SK-N-SH (cell line): ENCODE measurements around the gene LVRN.

Experiments
- ELF1 ChIP-seq: IDR thresholded peaks from 2 replicates; pipeline ENCODE4 v1.4.0; 2012
- FOXJ3 ChIP-seq: sonication (generic); formaldehyde crosslinking; IDR thresholded peaks from 2 replicates; pipeline ENCODE4 v1.5.1; 2020; ENCODE audit warnings: mild to moderate bottlenecking, missing genetic modification reagents
- GABPA ChIP-seq: IDR thresholded peaks from 2 replicates; pipeline ENCODE4 v1.4.0; 2012; ENCODE audit warnings: low read depth, mild to moderate bottlenecking
- RAD21 ChIP-seq: IDR thresholded peaks from 2 replicates; pipeline ENCODE4 v1.6.1; 2012; ENCODE audit warnings: mild to moderate bottlenecking, low read length
- RCOR1 ChIP-seq: fragments of 150-350 bp; IDR thresholded peaks from 2 replicates; pipeline ENCODE4 v1.6.1; 2017; ENCODE audit warnings: antibody characterized with exemption, low read length
- REST ChIP-seq: IDR thresholded peaks from 2 replicates; pipeline ENCODE4 v1.6.1; 2012; ENCODE audit warnings: mild to moderate bottlenecking, low read depth, low read length, moderate library complexity
- TEAD4 ChIP-seq: IDR thresholded peaks from 2 replicates; pipeline ENCODE4 v1.4.0; 2012; ENCODE audit warnings: mild to moderate bottlenecking, borderline replicate concordance; ENCODE audit not compliant: insufficient read depth

GRCh38 chr5:116013207-116013785 is 51.0 kb downstream of the LVRN start:
- TF ChIP-seq RCOR1 (no peak), TEAD4 (no peak), GABPA (no peak), ELF1 (no peak), RAD21 (no peak), REST (no peak), FOXJ3 (no peak)
